HEK293 (cell line): ENCODE data around the gene STX18.

ENCODE experiments used
- CTCF ChIP-seq: fragments of 450-650 bp; formaldehyde crosslinking; IDR thresholded peaks from 2 replicates; pipeline ENCODE4 v1.5.1; 2016; ENCODE audit warnings: missing biosample characterization, missing genetic modification characterization
- MEIS1 ChIP-seq: sonication (generic); formaldehyde crosslinking; IDR thresholded peaks from 2 replicates; pipeline ENCODE4 v1.8.1; 2022; ENCODE audit warnings: missing genetic modification reagents, mild to moderate bottlenecking, borderline replicate concordance
- MYNN ChIP-seq: fragments of 450-650 bp; formaldehyde crosslinking; IDR thresholded peaks from 2 replicates; pipeline ENCODE4 v1.5.1; 2016; ENCODE audit warnings: missing biosample characterization, missing genetic modification characterization, borderline replicate concordance
- PRDM2 ChIP-seq: fragments of 450-650 bp; formaldehyde crosslinking; IDR thresholded peaks from 2 replicates; pipeline ENCODE4 v1.5.1; 2016; ENCODE audit warnings: missing biosample characterization, missing genetic modification characterization, borderline replicate concordance
- REST ChIP-seq: fragments of 450-650 bp; formaldehyde crosslinking; IDR thresholded peaks from 2 replicates; pipeline ENCODE4 v1.5.1; 2016; ENCODE audit warnings: missing biosample characterization, missing genetic modification characterization
- YY1 ChIP-seq: fragments of 450-650 bp; formaldehyde crosslinking; IDR thresholded peaks from 2 replicates; pipeline ENCODE4 v1.5.1; 2018; ENCODE audit warnings: missing biosample characterization, missing genetic modification characterization
- ZEB2 ChIP-seq: fragments of 450-650 bp; formaldehyde crosslinking; IDR thresholded peaks from 2 replicates; pipeline ENCODE4 v1.5.1; 2016; ENCODE audit warnings: missing biosample characterization, missing genetic modification characterization
- ZNF274 ChIP-seq, 2 experiments: fragments of 200-500 bp in 1 of 2; fragments of 450-650 bp in 1 of 2; sonication (Bioruptor generic) in 1 of 2; formaldehyde crosslinking in 1 of 2; IDR thresholded peaks; 2 replicates each; pipeline versions ENCODE4 v1.5.1 to v1.6.1; 2014 to 2016; ENCODE audit warnings: borderline replicate concordance in 1 of 2, inconsistent platforms in 1 of 2, low read length in 1 of 2, missing biosample characterization in 1 of 2, missing genetic modification characterization in 1 of 2
- ZNF280D ChIP-seq: fragments of 450-650 bp; formaldehyde crosslinking; IDR thresholded peaks from 2 replicates; pipeline ENCODE4 v1.5.1; 2016; ENCODE audit warnings: missing biosample characterization, missing genetic modification characterization
- ZNF423 ChIP-seq: fragments of 450-650 bp; formaldehyde crosslinking; IDR thresholded peaks from 2 replicates; pipeline ENCODE4 v1.5.1; 2016; ENCODE audit warnings: missing biosample characterization, missing genetic modification characterization
- ZNF677 ChIP-seq: fragments of 450-650 bp; IDR thresholded peaks from 2 replicates; pipeline ENCODE4 v1.5.0; 2018; ENCODE audit warnings: missing biosample characterization, mild to moderate bottlenecking, missing genetic modification characterization, moderate library complexity
- ZNF777 ChIP-seq: fragments of 450-650 bp; formaldehyde crosslinking; IDR thresholded peaks from 2 replicates; pipeline ENCODE4 v1.5.1; 2017; ENCODE audit warnings: missing biosample characterization, missing genetic modification characterization, borderline replicate concordance

- TF ChIP-seq CTCF (tag by site-specific recombination): no peak
- no peak for TF ChIP-seq ZNF777 (tag by site-specific recombination)
- no peak for TF ChIP-seq ZNF274 (IDR thresholded peaks at IDR 0.05; ENCODE audit: low read length)
- TF ChIP-seq ZNF274 (tag by site-specific recombination; IDR thresholded peaks at IDR 0.05; ENCODE audit: borderline replicate concordance): no peak
- no peak for TF ChIP-seq REST (tag by site-specific recombination)
- no peak for TF ChIP-seq ZNF677 (tag by site-specific recombination)
- no peak for TF ChIP-seq YY1 (tag by site-specific recombination)
- no peak for TF ChIP-seq ZEB2 (tag by site-specific recombination)
- TF ChIP-seq PRDM2 (tag by site-specific recombination): no peak
- TF ChIP-seq ZNF423 (tag by site-specific recombination): no peak
- TF ChIP-seq MEIS1 (CRISPR knock-in tag): no peak
- TF ChIP-seq ZNF280D: no peak
- TF ChIP-seq MYNN (tag by site-specific recombination): no peak
Observed at GRCh38 chr4:4554234-4554633, 12.4 kb upstream of the STX18 start.
